ENCODE results near the gene TMEM253. TPM values are rescaled to one million over a fixed set of nuclear protein-coding genes. Genes with fewer than 3 reads are reported as not detected.

TMEM253 gene
- polyA plus RNA-seq, 1 of the 3 experiments (the other 2 are of a cell fraction): 0.82 TPM

GRCh38 chr14:21069388-21070082 lies 31.3 kb upstream of the TMEM253 start:
- POLR2A ChIA-PET: interaction anchor here (0.7 to 2.7 kb wide), 6 partner anchors 20 to 727 kb away, joined by 4 to 19 read pairs (median 12); partner anchors contain the start of gene ZNF219
- H3K4me2 ChIP-seq: peak overlapping the region; percentile 95
- peak overlapping the region; percentile 93 for H3K9ac ChIP-seq
- H3K27me3 ChIP-seq (ENCODE audit: insufficient read depth): no peaks in the 10 kb centered on the region
- 0 out of 2 replicates have a peak, but pooled peaks cover 4% of the 10 kb centered on the region for H4K20me1 ChIP-seq (ENCODE audit: insufficient read depth)
- H3K79me2 ChIP-seq (ENCODE audit: insufficient read depth): peaks cover 47% of the 10 kb centered on the region
- peak; percentile 77 for DNase-seq
- H3K9me3 ChIP-seq: no peaks in the 10 kb centered on the region
- H3K4me3 ChIP-seq (ENCODE audit: low read depth in 2 of 2, low read length in 1 of 2): peak overlapping the region; percentile 81 to 89
- TF ChIP-seq REST (IDR thresholded peaks at IDR 0.05; ENCODE audit: low read depth, low read length) (0 out of 2 replicates have a peak, but pooled peaks have one; percentile 1), TEAD4 (IDR thresholded peaks at IDR 0.05; ENCODE audit: borderline replicate concordance, insufficient read depth) (no peak), GABPA (IDR thresholded peaks at IDR 0.05; ENCODE audit: low read depth) (no peak), YY1 (IDR thresholded peaks at IDR 0.05; ENCODE audit: low read depth) (0 out of 2 replicates have a peak, but pooled peaks have one; percentile 41), RCOR1 (IDR thresholded peaks at IDR 0.05; ENCODE audit: low read length) (no peak)
- TF ChIP-seq, protein P1, sequence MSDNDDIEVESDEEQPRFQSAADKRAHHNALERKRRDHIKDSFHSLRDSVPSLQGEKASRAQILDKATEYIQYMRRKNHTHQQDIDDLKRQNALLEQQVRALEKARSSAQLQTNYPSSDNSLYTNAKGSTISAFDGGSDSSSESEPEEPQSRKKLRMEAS (IDR thresholded peaks at IDR 0.05; ENCODE audit: low read depth): peak; percentile 27
- H3K4me1 ChIP-seq (ENCODE audit: control insufficient read depth in 1 of 2, insufficient read depth in 2 of 2, low read depth in 1 of 2, low read length in 1 of 2): peaks cover 22 to 29% of the 10 kb centered on the region in 2 experiments
- H3F3A ChIP-seq (replicated peaks; ENCODE audit: insufficient read depth): peaks cover 30% of the 10 kb centered on the region
- CTCF ChIA-PET: interaction anchor here (1.3 to 13.2 kb wide), 14 partner anchors 12 to 67 kb away, joined by 5 to 296 read pairs (median 28); partner anchors contain the start of genes TMEM253 and ZNF219
- peaks cover 13 to 21% of the 10 kb centered on the region in 2 experiments for H3K36me3 ChIP-seq (replicated peaks in 1 of 2; ENCODE audit: control insufficient read depth in 1 of 2, insufficient read depth in 2 of 2, low read length in 1 of 2)
- 3% methylated on average over 34 of the region's 40 CpGs for WGBS (ENCODE audit: low lambda C conversion rate)
- no peaks in the 10 kb centered on the region for H3K9me2 ChIP-seq
- peak overlapping the region; percentile 87 for H2AFZ ChIP-seq (ENCODE audit: low read depth)
- peak overlapping the region; percentile 98 to 99 for H3K27ac ChIP-seq (ENCODE audit: low read depth in 2 of 2, low read length in 1 of 2)

GRCh38 chr14:21070083-21070609 lies 30.7 kb upstream of the TMEM253 start, which contains the start of gene ARHGEF40:
Gene ARHGEF40 (plus strand): TSS chr14:21070304. CDS start chr14:21070397, 93 bp downstream.
- H3K36me3 ChIP-seq (replicated peaks in 1 of 2; ENCODE audit: control insufficient read depth in 1 of 2, insufficient read depth in 2 of 2, low read length in 1 of 2): peaks cover 19 to 27% of the 10 kb centered on the region in 2 experiments
- peak within 1 kb of the TSS; percentile 93 for H3K9ac ChIP-seq

More at GRCh38 chr14:21070083-21070609, 30.7 kb upstream of the TMEM253 start, which contains the start of gene ARHGEF40:
- peaks cover 22 to 29% of the 10 kb centered on the region in 2 experiments for H3K4me1 ChIP-seq (ENCODE audit: control insufficient read depth in 1 of 2, insufficient read depth in 2 of 2, low read depth in 1 of 2, low read length in 1 of 2)
- H3K9me3 ChIP-seq: no peaks in the 10 kb centered on the region
- CTCF ChIA-PET: interaction anchor here (0.7 to 13.2 kb wide), 12 partner anchors 14 to 73 kb away, joined by 3 to 296 read pairs (median 8); partner anchors contain the start of genes TMEM253 and ZNF219
- peak; percentile 87 for DNase-seq
- peak within 1 kb of the TSS; percentile 98 to 99 for H3K27ac ChIP-seq (ENCODE audit: low read depth in 2 of 2, low read length in 1 of 2)
- H3K27me3 ChIP-seq (ENCODE audit: insufficient read depth): no peaks in the 10 kb centered on the region
- peaks cover 49% of the 10 kb centered on the region for H3K79me2 ChIP-seq (ENCODE audit: insufficient read depth)
- POLR2A ChIA-PET: interaction anchor here (0.7 to 2.7 kb wide), 7 partner anchors 14 to 728 kb away, joined by 4 to 19 read pairs (median 12); partner anchors contain the start of gene ZNF219
- WGBS (ENCODE audit: low lambda C conversion rate): 2% methylated on average over 6 of the region's 63 CpGs
- peaks cover 30% of the 10 kb centered on the region for H3F3A ChIP-seq (replicated peaks; ENCODE audit: insufficient read depth)
- peak within 1 kb of the TSS; percentile 81 to 89 for H3K4me3 ChIP-seq (ENCODE audit: low read depth in 2 of 2, low read length in 1 of 2)
- TF ChIP-seq MEF2A (IDR thresholded peaks at IDR 0.05; ENCODE audit: borderline replicate concordance, low read depth) (no peak), TAF1 (IDR thresholded peaks at IDR 0.05; ENCODE audit: borderline replicate concordance, low read depth, low read length) (0 out of 2 replicates have a peak, but pooled peaks have one; percentile 4), POLR2AphosphoS5 (IDR thresholded peaks at IDR 0.05; ENCODE audit: low read depth, low read length) (no peak)
- TF ChIP-seq, protein P2, sequence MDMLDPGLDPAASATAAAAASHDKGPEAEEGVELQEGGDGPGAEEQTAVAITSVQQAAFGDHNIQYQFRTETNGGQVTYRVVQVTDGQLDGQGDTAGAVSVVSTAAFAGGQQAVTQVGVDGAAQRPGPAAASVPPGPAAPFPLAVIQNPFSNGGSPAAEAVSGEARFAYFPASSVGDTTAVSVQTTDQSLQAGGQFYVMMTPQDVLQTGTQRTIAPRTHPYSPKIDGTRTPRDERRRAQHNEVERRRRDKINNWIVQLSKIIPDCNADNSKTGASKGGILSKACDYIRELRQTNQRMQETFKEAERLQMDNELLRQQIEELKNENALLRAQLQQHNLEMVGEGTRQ (IDR thresholded peaks at IDR 0.05; ENCODE audit: borderline replicate concordance, low read depth, low read length): no peak
- no peaks in the 10 kb centered on the region for H3K9me2 ChIP-seq
- peak within 1 kb of the TSS; percentile 87 for H2AFZ ChIP-seq (ENCODE audit: low read depth)
- H3K4me2 ChIP-seq: peak within 1 kb of the TSS; percentile 95
- H4K20me1 ChIP-seq (ENCODE audit: insufficient read depth): 0 out of 2 replicates have a peak, but pooled peaks cover 8% of the 10 kb centered on the region
